ENCODE data around the gene ZNF579.

The ZNF579 gene

DNA sequence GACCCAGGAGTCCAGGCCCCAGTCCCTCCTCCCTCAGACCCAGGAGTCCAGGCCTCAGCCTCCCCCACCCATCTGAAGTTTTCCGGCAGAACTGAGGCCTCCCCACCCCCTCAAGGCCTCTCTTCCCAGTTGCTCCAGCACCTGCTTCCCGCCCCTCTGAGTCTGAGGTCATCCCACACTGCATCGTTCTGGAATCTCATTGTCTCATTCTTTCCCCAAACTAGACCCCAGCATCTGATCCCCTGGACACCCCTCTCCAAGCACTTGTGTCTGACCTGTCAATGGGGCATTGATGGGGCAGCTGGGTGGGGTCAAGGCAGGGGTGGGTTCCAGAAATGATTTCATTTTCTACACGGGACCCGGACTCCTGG lies 42.9 kb downstream of the ZNF579 start:
- TF ChIP-seq CSDC2 (CRISPR knock-in tag; IDR thresholded peaks at IDR 0.05) = no peak
- TF ChIP-seq CSRNP3 (CRISPR knock-in tag; IDR thresholded peaks at IDR 0.05) = no peak
- no peak for TF ChIP-seq ESRRG (CRISPR knock-in tag; IDR thresholded peaks at IDR 0.05)
- TF ChIP-seq ZNF70 (CRISPR knock-in tag; IDR thresholded peaks at IDR 0.05) = no peak
- peak; percentile 24; the same call in 1 of the 3 replicates for ATAC-seq

- peak; percentile 50; the same call in 2 of the 3 replicates for ATAC-seq
- TF ChIP-seq ZFP30 (CRISPR knock-in tag; IDR thresholded peaks at IDR 0.05) (no peak), ISL1 (CRISPR knock-in tag; IDR thresholded peaks at IDR 0.05) (no peak), SNAI2 (CRISPR knock-in tag; IDR thresholded peaks at IDR 0.05) (no peak), RARB (CRISPR knock-in tag; IDR thresholded peaks at IDR 0.05) (no peak), ZFP3 (CRISPR knock-in tag; IDR thresholded peaks at IDR 0.05) (no peak), PPARA (CRISPR knock-in tag; IDR thresholded peaks at IDR 0.05; ENCODE audit: borderline replicate concordance) (no peak), ZNF8 (CRISPR knock-in tag; IDR thresholded peaks at IDR 0.05) (no peak), POU6F1 (CRISPR knock-in tag; IDR thresholded peaks at IDR 0.05; ENCODE audit: borderline replicate concordance, low read depth) (no peak), TCF4 (CRISPR knock-in tag; IDR thresholded peaks at IDR 0.05; ENCODE audit: borderline replicate concordance) (no peak), OSR1 (CRISPR knock-in tag; IDR thresholded peaks at IDR 0.05) (no peak), CSDC2 (CRISPR knock-in tag; IDR thresholded peaks at IDR 0.05) (no peak), ARNTL (CRISPR knock-in tag; IDR thresholded peaks at IDR 0.05; ENCODE audit: borderline replicate concordance, low read depth) (no peak)
- TF ChIP-seq, protein P1, sequence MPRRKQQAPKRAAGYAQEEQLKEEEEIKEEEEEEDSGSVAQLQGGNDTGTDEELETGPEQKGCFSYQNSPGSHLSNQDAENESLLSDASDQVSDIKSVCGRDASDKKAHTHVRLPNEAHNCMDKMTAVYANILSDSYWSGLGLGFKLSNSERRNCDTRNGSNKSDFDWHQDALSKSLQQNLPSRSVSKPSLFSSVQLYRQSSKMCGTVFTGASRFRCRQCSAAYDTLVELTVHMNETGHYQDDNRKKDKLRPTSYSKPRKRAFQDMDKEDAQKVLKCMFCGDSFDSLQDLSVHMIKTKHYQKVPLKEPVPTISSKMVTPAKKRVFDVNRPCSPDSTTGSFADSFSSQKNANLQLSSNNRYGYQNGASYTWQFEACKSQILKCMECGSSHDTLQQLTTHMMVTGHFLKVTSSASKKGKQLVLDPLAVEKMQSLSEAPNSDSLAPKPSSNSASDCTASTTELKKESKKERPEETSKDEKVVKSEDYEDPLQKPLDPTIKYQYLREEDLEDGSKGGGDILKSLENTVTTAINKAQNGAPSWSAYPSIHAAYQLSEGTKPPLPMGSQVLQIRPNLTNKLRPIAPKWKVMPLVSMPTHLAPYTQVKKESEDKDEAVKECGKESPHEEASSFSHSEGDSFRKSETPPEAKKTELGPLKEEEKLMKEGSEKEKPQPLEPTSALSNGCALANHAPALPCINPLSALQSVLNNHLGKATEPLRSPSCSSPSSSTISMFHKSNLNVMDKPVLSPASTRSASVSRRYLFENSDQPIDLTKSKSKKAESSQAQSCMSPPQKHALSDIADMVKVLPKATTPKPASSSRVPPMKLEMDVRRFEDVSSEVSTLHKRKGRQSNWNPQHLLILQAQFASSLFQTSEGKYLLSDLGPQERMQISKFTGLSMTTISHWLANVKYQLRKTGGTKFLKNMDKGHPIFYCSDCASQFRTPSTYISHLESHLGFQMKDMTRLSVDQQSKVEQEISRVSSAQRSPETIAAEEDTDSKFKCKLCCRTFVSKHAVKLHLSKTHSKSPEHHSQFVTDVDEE (CRISPR knock-in tag; IDR thresholded peaks at IDR 0.05) = no peak
Measured at GRCh38 chr19:55536951-55537740, 43.5 kb downstream of the ZNF579 start, which contains the start of gene SBK2. Gene SBK2, minus strand, starts transcription at chr19:55537133. Its CDS starts 839 bp downstream, at chr19:55536294.

DNA sequence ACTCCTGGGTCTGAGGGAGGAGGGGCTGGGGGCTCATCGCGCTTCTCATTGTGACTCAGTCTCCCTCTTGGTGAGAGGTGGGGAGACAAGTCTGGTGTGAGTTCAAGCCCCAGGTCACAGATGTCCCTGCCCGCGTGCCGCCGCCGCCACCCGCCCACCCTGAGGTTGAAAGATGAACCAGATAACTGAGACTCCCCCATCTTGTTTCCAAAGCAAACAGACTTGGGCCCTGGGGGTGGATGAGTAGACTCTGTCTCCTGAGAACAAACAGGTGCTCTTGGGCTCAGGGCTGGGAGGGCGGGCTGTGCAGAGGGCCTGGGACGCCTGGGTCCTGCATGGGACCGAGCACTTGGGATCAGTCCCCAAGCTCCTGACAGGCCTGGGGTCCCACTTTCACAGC lies 44.3 kb downstream of the ZNF579 start:
- no peak for ATAC-seq
- no peak for TF ChIP-seq ZC3H10 (CRISPR knock-in tag; IDR thresholded peaks at IDR 0.05)
- no peak for TF ChIP-seq TCF4 (CRISPR knock-in tag; IDR thresholded peaks at IDR 0.05; ENCODE audit: borderline replicate concordance)
- no peak for TF ChIP-seq ZFP3 (CRISPR knock-in tag; IDR thresholded peaks at IDR 0.05)
- no peak for TF ChIP-seq PATZ1 (CRISPR knock-in tag; IDR thresholded peaks at IDR 0.05; ENCODE audit: borderline replicate concordance)
- TF ChIP-seq GLIS3 (CRISPR knock-in tag; IDR thresholded peaks at IDR 0.05) = no peak
- TF ChIP-seq ISL1 (CRISPR knock-in tag; IDR thresholded peaks at IDR 0.05) = no peak
- no peak for TF ChIP-seq RARB (CRISPR knock-in tag; IDR thresholded peaks at IDR 0.05)
- TF ChIP-seq ESRRG (CRISPR knock-in tag; IDR thresholded peaks at IDR 0.05) = no peak
- TF ChIP-seq CSDC2 (CRISPR knock-in tag; IDR thresholded peaks at IDR 0.05) = no peak
- no peak for TF ChIP-seq PPARA (CRISPR knock-in tag; IDR thresholded peaks at IDR 0.05; ENCODE audit: borderline replicate concordance)
- TF ChIP-seq, protein P1 (CRISPR knock-in tag; IDR thresholded peaks at IDR 0.05) = no peak
- no peak for TF ChIP-seq TOX (CRISPR knock-in tag; IDR thresholded peaks at IDR 0.05; ENCODE audit: borderline replicate concordance)
- TF ChIP-seq ZNF8 (CRISPR knock-in tag; IDR thresholded peaks at IDR 0.05) = no peak
- TF ChIP-seq ARNTL (CRISPR knock-in tag; IDR thresholded peaks at IDR 0.05; ENCODE audit: borderline replicate concordance, low read depth) = no peak
- TF ChIP-seq OSR1 (CRISPR knock-in tag; IDR thresholded peaks at IDR 0.05) = no peak
- TF ChIP-seq ZFP30 (CRISPR knock-in tag; IDR thresholded peaks at IDR 0.05) = no peak
- TF ChIP-seq BACH2 (CRISPR knock-in tag; IDR thresholded peaks at IDR 0.05; ENCODE audit: borderline replicate concordance) = no peak
- no peak for TF ChIP-seq CSRNP3 (CRISPR knock-in tag; IDR thresholded peaks at IDR 0.05)

Measured in SK-N-SH treated with all-trans-retinoic acid at 6 μM for 48 hours (cell line).